Glutamatergic neuron (in vitro differentiated cells): ENCODE data around the gene CYTH2. TPM values are rescaled to one million over a fixed set of nuclear protein-coding genes. Genes with fewer than 3 reads are reported as not detected.
A peak's percentile ranks its signal among the peaks of the same experiment; 100 is the strongest.

Source experiments
- DNase-seq: peaks from one replicate; pipeline ENCODE4 v3.0.0; 2022
- H3K27ac Mint-ChIP-seq: one replicate; pipeline ENCODE4 v1.8.0; 2020; ENCODE audit warnings: mild to moderate bottlenecking, mixed read lengths, inconsistent platforms; ENCODE audit not compliant: unreplicated experiment
- H3K27me3 Mint-ChIP-seq: one replicate; pipeline ENCODE4 v1.8.0; 2020; ENCODE audit warnings: mild to moderate bottlenecking, moderate library complexity, mixed read lengths, inconsistent platforms; ENCODE audit not compliant: unreplicated experiment
- H3K36me3 Mint-ChIP-seq: one replicate; pipeline ENCODE4 v1.8.0; 2020; ENCODE audit warnings: mild to moderate bottlenecking, mixed read lengths, inconsistent platforms; ENCODE audit not compliant: unreplicated experiment
- H3K4me1 Mint-ChIP-seq: one replicate; pipeline ENCODE4 v1.8.0; 2020; ENCODE audit warnings: mild to moderate bottlenecking, low read depth, mixed read lengths, inconsistent platforms; ENCODE audit not compliant: unreplicated experiment
- H3K4me3 Mint-ChIP-seq: one replicate; pipeline ENCODE4 v1.8.0; 2020; ENCODE audit warnings: mild to moderate bottlenecking, mixed read lengths, inconsistent platforms; ENCODE audit not compliant: unreplicated experiment
- H3K9me3 Mint-ChIP-seq: one replicate; pipeline ENCODE4 v1.8.0; 2020; ENCODE audit warnings: mild to moderate bottlenecking, moderate library complexity, mixed read lengths, inconsistent platforms; ENCODE audit not compliant: unreplicated experiment
- CTCF ChIP-seq: fragments of 200-600 bp; sonication (generic); IDR thresholded peaks from one replicate; pipeline ENCODE4 v1.5.0; 2021; ENCODE audit not compliant: partially characterized antibody, unreplicated experiment
- total RNA-seq: library from RNA; stranded (reverse); fragmentation: NEBNext Ultra II Directional; extraction: Animal tissue kit (Norgen Biotek cat#: 25700); gene quantifications from one replicate; pipeline ENCODE4 v1.2.1, GENCODE V29; 2021; ENCODE audit not compliant: unreplicated experiment

The CYTH2 gene
- total RNA-seq, 1 donor from 2014 or later = 233 TPM

- Mint-ChIP-seq H3K27me3 (no peaks in the 10 kb centered on the region), H3K9me3 (peaks cover 3% of the 10 kb centered on the region), H3K36me3 (no peaks in the 10 kb centered on the region), H3K27ac (no peak overlapping the region), H3K4me3 (no peak overlapping the region), H3K4me1 (no peaks in the 10 kb centered on the region)
- TF ChIP-seq CTCF = no peak
- DNase-seq = no peak
These were observed 12.3 kb upstream of the CYTH2 start for GRCh38 chr19:48456864-48457263.

- Mint-ChIP-seq H3K4me1 (no peaks in the 10 kb centered on the region), H3K27ac (no peak overlapping the region), H3K4me3 (no peak overlapping the region), H3K9me3 (peaks cover 3% of the 10 kb centered on the region), H3K36me3 (no peaks in the 10 kb centered on the region), H3K27me3 (no peaks in the 10 kb centered on the region)
- no peak for DNase-seq
- TF ChIP-seq CTCF = no peak
These were observed 11.2 kb upstream of the CYTH2 start for GRCh38 chr19:48458016-48458415.

DNA sequence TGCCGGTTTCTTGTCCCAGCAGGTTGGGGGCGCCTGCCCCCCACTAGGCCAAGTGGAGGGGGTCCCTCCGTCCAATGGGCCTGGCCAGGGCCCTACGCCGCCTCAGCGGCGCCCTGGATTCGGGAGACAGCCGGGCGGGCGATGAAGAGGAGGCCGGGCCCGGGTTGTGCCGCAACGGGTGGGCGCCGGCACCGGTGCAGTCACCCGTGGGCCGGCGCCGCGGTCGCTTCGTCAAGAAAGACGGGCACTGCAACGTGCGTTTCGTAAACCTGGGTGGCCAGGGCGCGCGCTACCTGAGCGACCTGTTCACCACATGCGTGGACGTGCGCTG is 7.6 kb upstream of the CYTH2 start:
- H3K27me3 Mint-ChIP-seq = peaks cover 3% of the 10 kb centered on the region
- peaks cover 3% of the 10 kb centered on the region for H3K9me3 Mint-ChIP-seq
- no peaks in the 10 kb centered on the region for H3K36me3 Mint-ChIP-seq
- TF ChIP-seq CTCF = no peak
- H3K4me1 Mint-ChIP-seq = no peaks in the 10 kb centered on the region
- DNase-seq = no peak
- no peak overlapping the region for H3K27ac Mint-ChIP-seq
- H3K4me3 Mint-ChIP-seq = no peak overlapping the region

DNA sequence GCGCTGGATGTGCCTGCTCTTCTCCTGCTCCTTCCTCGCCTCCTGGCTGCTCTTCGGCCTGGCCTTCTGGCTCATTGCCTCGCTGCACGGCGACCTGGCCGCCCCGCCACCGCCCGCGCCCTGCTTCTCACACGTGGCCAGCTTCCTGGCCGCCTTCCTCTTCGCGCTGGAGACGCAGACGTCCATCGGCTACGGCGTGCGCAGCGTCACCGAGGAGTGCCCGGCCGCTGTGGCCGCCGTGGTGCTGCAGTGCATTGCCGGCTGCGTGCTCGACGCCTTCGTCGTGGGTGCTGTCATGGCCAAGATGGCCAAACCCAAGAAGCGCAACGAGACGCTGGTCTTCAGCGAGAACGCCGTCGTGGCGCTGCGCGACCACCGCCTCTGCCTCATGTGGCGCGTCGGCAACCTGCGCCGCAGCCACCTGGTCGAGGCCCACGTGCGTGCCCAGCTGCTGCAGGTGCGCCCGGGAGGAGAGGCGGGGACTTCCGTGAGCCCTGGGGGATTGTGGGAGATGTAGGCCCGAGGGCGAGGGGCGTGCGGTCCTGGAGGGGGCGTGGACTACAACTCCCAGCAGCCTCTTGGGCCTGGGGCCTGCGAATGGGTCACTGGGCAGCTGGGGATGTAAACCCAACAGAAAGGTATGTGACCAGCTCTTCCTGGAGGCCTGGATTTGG is 7.0 kb upstream of the CYTH2 start:
- Mint-ChIP-seq H3K27me3 (peaks cover 4% of the 10 kb centered on the region), H3K36me3 (no peaks in the 10 kb centered on the region), H3K27ac (no peak overlapping the region), H3K9me3 (peaks cover 3% of the 10 kb centered on the region), H3K4me1 (no peaks in the 10 kb centered on the region), H3K4me3 (no peak overlapping the region)
- no peak for TF ChIP-seq CTCF
- DNase-seq = peak; percentile 51

DNA sequence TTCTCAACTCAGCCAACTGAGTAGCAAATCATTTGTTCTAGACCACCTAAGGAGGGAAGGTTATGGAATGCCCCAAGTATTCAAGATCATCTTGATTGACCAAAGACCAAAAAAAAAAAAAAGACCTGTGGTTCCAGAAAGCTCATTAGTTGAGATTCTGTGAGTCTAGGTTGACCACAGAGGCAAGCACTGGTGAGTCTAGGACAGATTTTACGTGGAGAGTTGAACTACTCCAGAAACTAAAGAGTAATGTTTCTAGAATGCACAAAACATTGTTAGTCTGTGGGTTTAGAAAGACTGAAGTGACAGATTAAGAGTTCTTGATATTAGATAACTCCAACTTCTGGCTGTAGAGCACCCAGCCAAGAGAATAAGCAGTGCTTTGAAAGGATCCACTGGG is 4.0 kb upstream of the CYTH2 start:
- H3K9me3 Mint-ChIP-seq = peaks cover 9% of the 10 kb centered on the region
- no peaks in the 10 kb centered on the region for H3K36me3 Mint-ChIP-seq
- peaks cover 9% of the 10 kb centered on the region for H3K27me3 Mint-ChIP-seq
- no peak for TF ChIP-seq CTCF
- DNase-seq = no peak
- no peaks in the 10 kb centered on the region for H3K4me1 Mint-ChIP-seq
- no peak overlapping the region for H3K4me3 Mint-ChIP-seq
- H3K27ac Mint-ChIP-seq = no peak overlapping the region
